Astrocyte (in vitro differentiated cells and primary cell): ENCODE data around the gene CDK8. TPM values are rescaled to one million over a fixed set of nuclear protein-coding genes. Genes with fewer than 3 reads are reported as not detected.

ENCODE experiments used
- DNase-seq: peaks from one replicate; pipeline ENCODE4 v3.0.0-alpha.2; 2010; ENCODE audit warnings: low read depth
- FAIRE-seq: peaks from 2 replicates; lab custom pipeline; 2011; peaks lifted over from hg19 to GRCh38; lab: Jason Lieb, UNC
- H2AFZ ChIP-seq: 2 replicates; pipeline ENCODE4 v1.6.0; 2012; ENCODE audit warnings: low read depth, low read length, inconsistent platforms
- H3K27ac ChIP-seq: 2 replicates; pipeline ENCODE4 v1.5.1; 2011; ENCODE audit warnings: low read depth, low read length, inconsistent platforms
- H3K27me3 ChIP-seq: 2 replicates; pipeline ENCODE4 v1.6.0; 2011; ENCODE audit warnings: low read length, inconsistent platforms; ENCODE audit not compliant: insufficient read depth
- H3K36me3 ChIP-seq: 2 replicates; pipeline ENCODE4 v1.5.1; 2011; ENCODE audit warnings: low read length, inconsistent platforms; ENCODE audit not compliant: insufficient read depth
- H3K4me1 ChIP-seq: 2 replicates; pipeline ENCODE4 v1.5.1; 2011; ENCODE audit warnings: low read length, inconsistent platforms; ENCODE audit not compliant: insufficient read depth
- H3K4me2 ChIP-seq: 2 replicates; pipeline ENCODE4 v1.6.0; 2012; ENCODE audit warnings: low read length, inconsistent platforms
- H3K4me3 ChIP-seq: 2 replicates; pipeline ENCODE4 v1.5.1; 2011; ENCODE audit warnings: low read depth, mild to moderate bottlenecking, low read length, inconsistent platforms; ENCODE audit not compliant: insufficient read depth
- H3K79me2 ChIP-seq: 2 replicates; pipeline ENCODE4 v1.6.0; 2012; ENCODE audit warnings: mild to moderate bottlenecking, low read length, inconsistent platforms; ENCODE audit not compliant: insufficient read depth
- H3K9ac ChIP-seq: 2 replicates; pipeline ENCODE4 v1.6.0; 2012; ENCODE audit warnings: mild to moderate bottlenecking, low read length, inconsistent platforms
- H3K9me3 ChIP-seq: 2 replicates; pipeline ENCODE4 v1.5.1; 2012; ENCODE audit warnings: low read depth, mild to moderate bottlenecking, low read length, inconsistent platforms; ENCODE audit not compliant: insufficient read depth
- H4K20me1 ChIP-seq: 2 replicates; pipeline ENCODE4 v1.6.0; 2012; ENCODE audit warnings: low read length, inconsistent platforms; ENCODE audit not compliant: insufficient read depth
- H3K27ac Mint-ChIP-seq: one replicate; pipeline ENCODE4 v1.8.0; 2021; ENCODE audit warnings: mild to moderate bottlenecking, mixed read lengths; ENCODE audit not compliant: unreplicated experiment
- H3K27me3 Mint-ChIP-seq: one replicate; pipeline ENCODE4 v1.8.0; 2021; ENCODE audit warnings: low read depth, mixed read lengths; ENCODE audit not compliant: unreplicated experiment
- H3K36me3 Mint-ChIP-seq: one replicate; pipeline ENCODE4 v1.8.0; 2021; ENCODE audit warnings: low read depth, mixed read lengths; ENCODE audit not compliant: unreplicated experiment
- H3K4me1 Mint-ChIP-seq: one replicate; pipeline ENCODE4 v1.8.0; 2021; ENCODE audit warnings: low read depth, mixed read lengths; ENCODE audit not compliant: unreplicated experiment
- H3K4me3 Mint-ChIP-seq: one replicate; pipeline ENCODE4 v1.8.0; 2021; ENCODE audit warnings: mild to moderate bottlenecking, moderate library complexity, mixed read lengths; ENCODE audit not compliant: unreplicated experiment
- H3K9me3 Mint-ChIP-seq: one replicate; pipeline ENCODE4 v1.8.0; 2021; ENCODE audit warnings: mild to moderate bottlenecking, mixed read lengths; ENCODE audit not compliant: unreplicated experiment
- EZH2 ChIP-seq: IDR thresholded peaks from 2 replicates; pipeline ENCODE4 v1.6.1; 2012; ENCODE audit warnings: mild to moderate bottlenecking, low read length, inconsistent platforms; ENCODE audit not compliant: insufficient read depth
- total RNA-seq: library from RNA; stranded (reverse); gene quantifications from 2 replicates; pipeline ENCODE4 v1.2.1, GENCODE V29; 2021
- TF ChIP-seq, protein P1 (sequence below): IDR thresholded peaks from 2 replicates; pipeline ENCODE4 v1.5.1; 2011; ENCODE audit warnings: low read depth, mild to moderate bottlenecking, inconsistent platforms, low read length, moderate library complexity; ENCODE audit not compliant: insufficient read depth

CDK8 gene
- total RNA-seq, 1 donor from 2014 or later = 32.4 TPM

DNA sequence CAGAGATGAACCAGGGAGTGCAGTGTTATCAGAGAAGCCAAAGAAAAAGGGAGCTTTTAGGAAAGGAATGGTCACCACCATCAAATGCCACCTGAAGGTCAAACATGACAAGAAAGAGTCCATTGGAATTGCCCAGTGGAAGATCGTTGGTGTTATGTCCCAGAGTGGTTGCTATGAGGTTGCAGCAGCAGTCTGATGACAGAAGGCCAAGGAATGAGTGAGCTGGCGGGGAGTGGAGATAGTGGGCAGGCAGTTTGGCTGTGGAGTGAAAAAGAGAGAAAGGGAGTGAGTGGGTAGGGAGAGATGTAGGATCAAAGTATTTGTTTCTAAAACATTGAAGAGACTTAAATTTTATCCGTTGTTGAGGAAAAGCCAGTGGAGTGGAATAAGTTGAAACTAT is 186.2 kb downstream of the CDK8 start:
- Histone ChIP-seq H3K27ac (no peak overlapping the region), H3K4me3 (no peak overlapping the region), H4K20me1 (no peaks in the 10 kb centered on the region), H3K79me2 (no peaks in the 10 kb centered on the region), H3K27me3 (no peaks in the 10 kb centered on the region), H3K9ac (no peak overlapping the region), H3K4me1 (peaks cover 4% of the 10 kb centered on the region), H3K9me3 (peaks cover 6% of the 10 kb centered on the region), H3K4me2 (no peak overlapping the region), H3K36me3 (no peaks in the 10 kb centered on the region), H2AFZ (no peak overlapping the region)
- Mint-ChIP-seq H3K4me3 (no peak overlapping the region), H3K27me3 (no peaks in the 10 kb centered on the region), H3K4me1 (peaks cover 9% of the 10 kb centered on the region), H3K36me3 (peaks cover 4% of the 10 kb centered on the region), H3K27ac (no peak overlapping the region), H3K9me3 (peaks cover 22% of the 10 kb centered on the region)
- no peak for TF ChIP-seq EZH2
- TF ChIP-seq, protein P1, sequence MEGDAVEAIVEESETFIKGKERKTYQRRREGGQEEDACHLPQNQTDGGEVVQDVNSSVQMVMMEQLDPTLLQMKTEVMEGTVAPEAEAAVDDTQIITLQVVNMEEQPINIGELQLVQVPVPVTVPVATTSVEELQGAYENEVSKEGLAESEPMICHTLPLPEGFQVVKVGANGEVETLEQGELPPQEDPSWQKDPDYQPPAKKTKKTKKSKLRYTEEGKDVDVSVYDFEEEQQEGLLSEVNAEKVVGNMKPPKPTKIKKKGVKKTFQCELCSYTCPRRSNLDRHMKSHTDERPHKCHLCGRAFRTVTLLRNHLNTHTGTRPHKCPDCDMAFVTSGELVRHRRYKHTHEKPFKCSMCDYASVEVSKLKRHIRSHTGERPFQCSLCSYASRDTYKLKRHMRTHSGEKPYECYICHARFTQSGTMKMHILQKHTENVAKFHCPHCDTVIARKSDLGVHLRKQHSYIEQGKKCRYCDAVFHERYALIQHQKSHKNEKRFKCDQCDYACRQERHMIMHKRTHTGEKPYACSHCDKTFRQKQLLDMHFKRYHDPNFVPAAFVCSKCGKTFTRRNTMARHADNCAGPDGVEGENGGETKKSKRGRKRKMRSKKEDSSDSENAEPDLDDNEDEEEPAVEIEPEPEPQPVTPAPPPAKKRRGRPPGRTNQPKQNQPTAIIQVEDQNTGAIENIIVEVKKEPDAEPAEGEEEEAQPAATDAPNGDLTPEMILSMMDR = no peak
- FAIRE-seq = no peak
- peak; percentile 32 for DNase-seq

GRCh38 chr13:26441476-26441875 is 187.5 kb downstream of the CDK8 start:
- Histone ChIP-seq H3K36me3 (no peaks in the 10 kb centered on the region), H3K4me1 (peaks cover 4% of the 10 kb centered on the region), H3K27ac (no peak overlapping the region), H4K20me1 (no peaks in the 10 kb centered on the region), H3K4me2 (no peak overlapping the region), H3K79me2 (no peaks in the 10 kb centered on the region), H3K9me3 (peaks cover 3% of the 10 kb centered on the region), H3K4me3 (no peak overlapping the region), H3K27me3 (no peaks in the 10 kb centered on the region), H2AFZ (no peak overlapping the region), H3K9ac (no peak overlapping the region)
- Mint-ChIP-seq H3K36me3 (peaks cover 4% of the 10 kb centered on the region), H3K9me3 (peaks cover 14% of the 10 kb centered on the region), H3K4me1 (peaks cover 17% of the 10 kb centered on the region), H3K4me3 (no peak overlapping the region), H3K27ac (no peak overlapping the region), H3K27me3 (no peaks in the 10 kb centered on the region)
- TF ChIP-seq, protein P1 = no peak
- no peak for TF ChIP-seq EZH2
- no peak for DNase-seq
- no peak for FAIRE-seq

GRCh38 chr13:26442541-26442940 is 188.6 kb downstream of the CDK8 start:
- Histone ChIP-seq H3K27ac (peak overlapping the region; percentile 37), H2AFZ (no peak overlapping the region), H3K4me3 (no peak overlapping the region), H3K4me1 (peaks cover 4% of the 10 kb centered on the region), H3K4me2 (peak overlapping the region; percentile 52), H4K20me1 (no peaks in the 10 kb centered on the region), H3K79me2 (no peaks in the 10 kb centered on the region), H3K9ac (no peak overlapping the region), H3K9me3 (peaks cover 3% of the 10 kb centered on the region), H3K27me3 (no peaks in the 10 kb centered on the region), H3K36me3 (no peaks in the 10 kb centered on the region)
- Mint-ChIP-seq H3K27me3 (no peaks in the 10 kb centered on the region), H3K9me3 (peaks cover 6% of the 10 kb centered on the region), H3K4me3 (no peak overlapping the region), H3K27ac (no peak overlapping the region), H3K4me1 (peaks cover 27% of the 10 kb centered on the region), H3K36me3 (peaks cover 3% of the 10 kb centered on the region)
- DNase-seq = peak; percentile 81
- TF ChIP-seq, protein P1 = no peak
- no peak for TF ChIP-seq EZH2
- peak; percentile 68 for FAIRE-seq
